ENCODE results near the gene CCDC192.

Gene CCDC192

GRCh38 chr5:127680595-127680994 lies 22.6 kb upstream of the CCDC192 start:
- no peak overlapping the region for H3K27ac ChIP-seq
- no peaks in the 10 kb centered on the region for H4K20me1 ChIP-seq
- H3K27me3 ChIP-seq, result no peaks in the 10 kb centered on the region
- no peak overlapping the region for H3K4me2 ChIP-seq
- H3K36me3 ChIP-seq, result no peaks in the 10 kb centered on the region
- no peaks in the 10 kb centered on the region for H3K9me3 ChIP-seq
- H3K9ac ChIP-seq, result no peak overlapping the region
- no peak for TF ChIP-seq Cebpa-rat (IDR thresholded peaks at IDR 0.05)
- H3K4me3 ChIP-seq, result no peak overlapping the region
- no peaks in the 10 kb centered on the region for H3K4me1 ChIP-seq

DNA sequence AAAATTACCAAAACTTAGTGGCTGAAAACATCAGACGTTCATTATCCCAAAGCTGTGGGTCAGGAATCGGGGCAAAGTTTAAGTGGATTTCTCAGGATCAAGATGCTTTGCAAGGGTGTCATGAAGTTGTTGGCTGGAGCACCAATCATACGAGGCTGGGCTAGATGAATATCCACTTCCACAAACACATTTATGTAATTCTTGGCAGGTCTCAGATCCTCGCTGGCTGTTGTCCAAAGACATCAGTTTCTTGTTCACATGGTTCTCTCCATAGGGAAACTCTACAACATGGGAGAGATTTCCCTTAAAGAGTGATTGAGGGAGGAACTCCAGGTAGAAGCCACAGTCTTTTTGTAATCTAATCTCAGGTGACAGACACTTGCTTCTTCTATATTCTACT lies 20.2 kb upstream of the CCDC192 start:
- H3K27me3 ChIP-seq, result no peaks in the 10 kb centered on the region
- no peaks in the 10 kb centered on the region for H3K36me3 ChIP-seq
- no peak for TF ChIP-seq Cebpa-rat (IDR thresholded peaks at IDR 0.05)
- H4K20me1 ChIP-seq, result no peaks in the 10 kb centered on the region
- H3K4me1 ChIP-seq, result no peaks in the 10 kb centered on the region
- H3K27ac ChIP-seq, result no peak overlapping the region
- H3K9ac ChIP-seq, result no peak overlapping the region
- no peaks in the 10 kb centered on the region for H3K9me3 ChIP-seq
- H3K4me3 ChIP-seq, result no peak overlapping the region
- no peak overlapping the region for H3K4me2 ChIP-seq

- Histone ChIP-seq H3K4me1 (no peaks in the 10 kb centered on the region), H3K9ac (no peak overlapping the region), H3K27ac (no peak overlapping the region), H4K20me1 (no peaks in the 10 kb centered on the region), H3K4me2 (no peak overlapping the region), H3K9me3 (no peaks in the 10 kb centered on the region), H3K27me3 (no peaks in the 10 kb centered on the region), H3K4me3 (no peak overlapping the region), H3K36me3 (no peaks in the 10 kb centered on the region)
- TF ChIP-seq Cebpa-rat (IDR thresholded peaks at IDR 0.05), result no peak
Observed at GRCh38 chr5:127684726-127685467, 18.3 kb upstream of the CCDC192 start.

DNA sequence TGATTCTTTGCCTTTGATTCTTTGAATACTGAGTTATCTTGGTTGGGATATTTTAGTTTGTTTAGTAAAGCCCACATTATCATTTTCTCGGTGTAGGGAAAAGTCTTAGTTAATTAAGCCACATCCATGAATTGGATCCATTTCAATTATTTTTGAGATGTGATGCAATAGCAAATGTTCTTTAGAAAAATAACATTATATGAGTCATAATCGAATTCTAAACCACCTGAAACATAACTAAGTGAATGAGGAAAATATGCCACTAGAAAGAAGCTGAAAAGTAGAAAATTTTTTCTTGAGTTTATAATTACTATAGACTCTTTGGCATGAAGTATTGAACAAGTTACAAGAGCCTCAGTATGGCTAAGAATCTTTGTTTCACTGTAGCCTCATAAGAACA lies 17.5 kb upstream of the CCDC192 start:
- Histone ChIP-seq H3K9ac (no peak overlapping the region), H3K4me2 (no peak overlapping the region), H3K27me3 (no peaks in the 10 kb centered on the region), H3K4me1 (no peaks in the 10 kb centered on the region), H3K27ac (no peak overlapping the region), H3K9me3 (no peaks in the 10 kb centered on the region), H3K36me3 (no peaks in the 10 kb centered on the region), H4K20me1 (no peaks in the 10 kb centered on the region), H3K4me3 (no peak overlapping the region)
- no peak for TF ChIP-seq Cebpa-rat (IDR thresholded peaks at IDR 0.05)

DNA sequence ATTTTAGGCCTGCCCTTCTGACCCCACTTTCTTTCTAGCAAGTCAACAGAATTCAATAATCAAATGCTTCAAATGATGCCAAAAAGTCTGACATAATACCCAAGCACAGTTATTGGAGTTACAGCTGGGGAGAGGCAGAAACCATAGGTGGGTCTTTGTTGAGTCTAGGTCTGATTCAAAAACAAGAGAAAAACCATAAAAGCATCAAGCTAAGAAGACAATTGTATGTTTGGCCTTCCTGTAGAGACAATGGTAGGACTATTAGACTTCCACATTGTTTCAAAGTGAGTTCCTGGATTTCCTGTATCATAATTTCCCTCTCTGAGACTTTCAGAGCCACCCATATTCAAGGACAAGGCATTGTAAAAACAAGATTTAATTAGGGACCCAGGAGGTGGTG lies 16.8 kb upstream of the CCDC192 start:
- no peaks in the 10 kb centered on the region for H3K4me1 ChIP-seq
- no peak overlapping the region for H3K27ac ChIP-seq
- no peak overlapping the region for H3K9ac ChIP-seq
- H3K9me3 ChIP-seq, result no peaks in the 10 kb centered on the region
- H4K20me1 ChIP-seq, result no peaks in the 10 kb centered on the region
- no peaks in the 10 kb centered on the region for H3K27me3 ChIP-seq
- H3K4me2 ChIP-seq, result no peak overlapping the region
- H3K4me3 ChIP-seq, result no peak overlapping the region
- no peaks in the 10 kb centered on the region for H3K36me3 ChIP-seq
- TF ChIP-seq Cebpa-rat (IDR thresholded peaks at IDR 0.05), result no peak

DNA sequence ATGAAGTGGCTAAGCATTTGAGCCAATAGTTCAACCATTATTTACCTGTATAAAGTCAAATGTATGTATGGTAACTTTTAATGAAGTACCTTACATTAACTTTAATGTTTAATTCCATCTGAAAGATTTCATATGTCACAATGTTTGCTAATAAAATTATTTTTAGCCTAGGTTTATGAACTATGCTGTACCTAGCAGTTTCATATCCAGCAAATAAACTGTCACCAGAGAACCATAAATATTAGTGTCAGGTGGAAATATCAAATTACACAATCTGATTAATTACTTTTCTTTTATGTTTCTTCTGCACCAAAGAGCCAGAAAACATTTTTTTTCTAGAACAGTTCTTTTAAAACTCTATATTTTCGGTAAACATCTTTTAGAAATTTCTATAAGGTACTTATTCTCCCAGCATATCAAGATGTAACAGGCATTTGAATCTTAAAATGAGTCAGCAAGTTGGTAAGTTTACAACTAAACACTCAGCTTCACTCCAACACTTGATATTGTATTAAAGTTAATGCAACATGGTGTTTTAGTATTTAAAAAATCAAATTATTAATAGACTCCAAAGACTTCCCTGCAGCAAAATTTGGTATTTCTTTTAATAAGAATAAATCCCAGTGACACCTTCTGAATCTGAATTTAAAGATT lies 8.5 kb upstream of the CCDC192 start:
- H3K36me3 ChIP-seq, result no peaks in the 10 kb centered on the region
- no peak for TF ChIP-seq Cebpa-rat (IDR thresholded peaks at IDR 0.05)
- H3K4me2 ChIP-seq, result no peak overlapping the region
- no peaks in the 10 kb centered on the region for H3K27me3 ChIP-seq
- no peak overlapping the region for H3K27ac ChIP-seq
- no peaks in the 10 kb centered on the region for H3K9me3 ChIP-seq
- H3K4me3 ChIP-seq, result no peak overlapping the region
- H3K9ac ChIP-seq, result no peak overlapping the region
- no peaks in the 10 kb centered on the region for H4K20me1 ChIP-seq
- H3K4me1 ChIP-seq, result no peaks in the 10 kb centered on the region

GRCh38 chr5:127695346-127695745 lies 7.8 kb upstream of the CCDC192 start:
- H3K4me3 ChIP-seq, result no peak overlapping the region
- no peaks in the 10 kb centered on the region for H3K4me1 ChIP-seq
- no peak overlapping the region for H3K9ac ChIP-seq
- H3K27ac ChIP-seq, result no peak overlapping the region
- H3K4me2 ChIP-seq, result no peak overlapping the region
- no peaks in the 10 kb centered on the region for H4K20me1 ChIP-seq
- H3K36me3 ChIP-seq, result no peaks in the 10 kb centered on the region
- no peaks in the 10 kb centered on the region for H3K9me3 ChIP-seq
- no peaks in the 10 kb centered on the region for H3K27me3 ChIP-seq
- TF ChIP-seq Cebpa-rat (IDR thresholded peaks at IDR 0.05), result no peak

GRCh38 chr5:127696683-127697082 lies 6.5 kb upstream of the CCDC192 start:
- Histone ChIP-seq H3K4me3 (no peak overlapping the region), H3K27ac (no peak overlapping the region), H3K4me2 (no peak overlapping the region)

GRCh38 chr5:127697894-127698600 lies 5.1 kb upstream of the CCDC192 start:
- Histone ChIP-seq H3K4me1 (no peaks in the 10 kb centered on the region), H3K9me3 (no peaks in the 10 kb centered on the region), H3K9ac (no peak overlapping the region), H3K27me3 (no peaks in the 10 kb centered on the region), H4K20me1 (no peaks in the 10 kb centered on the region), H3K4me2 (no peak overlapping the region), H3K27ac (no peak overlapping the region), H3K4me3 (no peak overlapping the region), H3K36me3 (no peaks in the 10 kb centered on the region)
- no peak for TF ChIP-seq Cebpa-rat (IDR thresholded peaks at IDR 0.05)

More at GRCh38 chr5:127696683-127697082, 6.5 kb upstream of the CCDC192 start:
- no peaks in the 10 kb centered on the region for H3K4me1 ChIP-seq
- no peaks in the 10 kb centered on the region for H3K27me3 ChIP-seq
- H4K20me1 ChIP-seq, result no peaks in the 10 kb centered on the region
- no peak for TF ChIP-seq Cebpa-rat (IDR thresholded peaks at IDR 0.05)
- H3K9me3 ChIP-seq, result no peaks in the 10 kb centered on the region
- no peak overlapping the region for H3K9ac ChIP-seq
- H3K36me3 ChIP-seq, result no peaks in the 10 kb centered on the region

- Histone ChIP-seq H3K9me3 (no peaks in the 10 kb centered on the region), H3K36me3 (no peaks in the 10 kb centered on the region), H3K27ac (no peak overlapping the region), H4K20me1 (no peaks in the 10 kb centered on the region), H3K4me3 (no peak overlapping the region), H3K9ac (no peak overlapping the region), H3K4me1 (no peaks in the 10 kb centered on the region), H3K27me3 (no peaks in the 10 kb centered on the region), H3K4me2 (no peak overlapping the region)
- TF ChIP-seq Cebpa-rat (IDR thresholded peaks at IDR 0.05), result no peak
Observed at GRCh38 chr5:127699416-127699815, 3.8 kb upstream of the CCDC192 start.
